GM21723 (cell line): ENCODE results near the gene WDR70.
"Not testable (repeated sequence)": the region's sequence is repeated elsewhere in the genome, so short reads cannot be mapped to it uniquely, and the experiment has no call there.

Source experiments
- ATAC-seq: cut with Tn5 transposase; IDR thresholded peaks from one replicate; pipeline ENCODE4 v1.9.1; 2021; ENCODE audit warnings: mild to moderate bottlenecking, moderate library complexity; ENCODE audit not compliant: unreplicated experiment

The WDR70 gene

GRCh38 chr5:37787742-37788141 is 408.6 kb downstream of the WDR70 start:
- no peak for ATAC-seq

- no peak for ATAC-seq
Measured at GRCh38 chr5:37789991-37790390, 410.9 kb downstream of the WDR70 start.

GRCh38 chr5:37791321-37791720 is 412.2 kb downstream of the WDR70 start:
- no peak for ATAC-seq

DNA sequence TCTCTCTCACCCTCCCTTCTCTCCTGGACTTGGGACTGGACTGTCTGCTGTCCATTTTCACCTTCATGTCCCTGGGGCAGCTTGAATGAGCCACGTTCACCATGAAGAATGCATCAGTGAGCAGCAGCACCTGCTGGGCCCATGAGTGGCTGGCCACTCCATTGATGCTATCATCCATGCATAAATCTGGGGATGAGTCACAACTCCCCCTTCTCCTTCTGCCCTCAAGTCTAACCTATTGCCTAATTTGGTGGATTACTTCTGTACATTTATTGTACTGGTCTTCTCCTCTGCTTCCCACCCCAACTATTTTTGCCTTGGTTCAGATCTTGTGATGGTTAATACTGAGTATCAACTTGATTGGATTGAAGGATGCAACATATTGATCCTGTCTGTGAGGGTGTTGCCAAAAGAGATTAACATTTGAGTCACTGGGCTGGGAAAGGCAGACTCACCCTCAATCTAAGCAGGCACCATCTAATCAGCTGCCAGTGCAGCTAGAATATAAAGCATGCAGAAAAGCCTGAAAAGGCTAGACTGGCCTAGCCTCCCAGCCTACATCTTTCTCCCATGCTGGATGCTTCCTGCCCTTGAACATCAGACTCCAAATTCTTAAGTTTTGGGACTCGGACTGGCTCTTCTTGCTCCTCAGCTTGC is 414.0 kb downstream of the WDR70 start:
- ATAC-seq: no peak

GRCh38 chr5:37795292-37795691 is 416.2 kb downstream of the WDR70 start:
- not testable (repeated sequence) for ATAC-seq

GRCh38 chr5:37796435-37796834 is 417.3 kb downstream of the WDR70 start:
- ATAC-seq: not testable (repeated sequence)

- no peak for ATAC-seq
Measured at GRCh38 chr5:37799865-37800421, 420.8 kb downstream of the WDR70 start.

DNA sequence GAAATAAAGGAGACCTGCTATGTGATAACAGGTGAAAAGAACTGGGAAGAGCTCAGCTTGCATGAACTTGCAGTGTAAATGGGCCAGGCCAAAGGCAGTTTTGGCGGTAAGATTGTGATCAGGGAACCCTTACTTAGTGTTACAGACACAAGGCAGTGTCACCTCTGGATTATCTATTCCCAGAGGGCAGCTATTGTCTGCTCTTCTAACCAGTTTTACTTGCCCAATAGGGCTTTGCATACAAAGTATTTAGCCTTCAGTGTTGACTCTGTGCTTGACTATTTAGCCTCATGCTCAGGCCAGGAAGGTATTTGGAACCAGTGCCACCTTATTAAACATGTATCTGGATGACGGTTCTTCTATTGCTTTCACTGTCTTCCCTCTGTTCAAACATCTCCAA is 422.4 kb downstream of the WDR70 start:
- no peak for ATAC-seq
